Neural cell (in vitro differentiated cells): ENCODE data around the gene DEPDC5. TPM values are rescaled to one million over a fixed set of nuclear protein-coding genes. Genes with fewer than 3 reads are reported as not detected.

ENCODE experiments used
- H2AFZ ChIP-seq: fragments of 200-600, 300-800 bp; sonication (generic), shearing (Covaris generic); 2 replicates; pipeline ENCODE4 v1.6.0; 2014; ENCODE audit warnings: low read depth, mild to moderate bottlenecking, antibody characterized with exemption, low read length, moderate library complexity
- H3F3A ChIP-seq: fragments of 200-600 bp; shearing (Covaris generic); 2 replicates; pipeline ENCODE4 v1.6.1; 2016; ENCODE audit warnings: mild to moderate bottlenecking, moderate library complexity, mixed read lengths, antibody characterized with exemption, low read length; ENCODE audit not compliant: insufficient read depth, poor library complexity, severe bottlenecking
- H3K27ac ChIP-seq: fragments of 200-600, 300-800 bp; sonication (generic), shearing (Covaris generic); 2 replicates; pipeline ENCODE4 v1.5.1; 2014; ENCODE audit warnings: mild to moderate bottlenecking, low read length, moderate library complexity
- H3K27me3 ChIP-seq: fragments of 300-800, 200-600 bp; sonication (generic), shearing (Covaris generic); 2 replicates; pipeline ENCODE4 v1.6.0; 2014; ENCODE audit warnings: mild to moderate bottlenecking, low read depth, low read length, moderate library complexity; ENCODE audit not compliant: insufficient read depth
- H3K36me3 ChIP-seq: fragments of 300-800, 200-600 bp; sonication (generic), shearing (Covaris generic); 2 replicates; pipeline ENCODE4 v1.5.1; 2014; ENCODE audit warnings: mild to moderate bottlenecking, antibody characterized with exemption, low read length, moderate library complexity; ENCODE audit not compliant: insufficient read depth
- H3K4me2 ChIP-seq: fragments of 300-800, 200-600 bp; sonication (generic), shearing (Covaris generic); 2 replicates; pipeline ENCODE4 v1.6.0; 2014; ENCODE audit warnings: mild to moderate bottlenecking, low read length
- H3K4me3 ChIP-seq: fragments of 300-800, 200-600 bp; sonication (generic), shearing (Covaris generic); 2 replicates; pipeline ENCODE4 v1.5.1; 2014; ENCODE audit warnings: mild to moderate bottlenecking, low read length, moderate library complexity
- H3K79me2 ChIP-seq: fragments of 200-600 bp; shearing (Covaris generic); replicated peaks from 2 replicates; pipeline ENCODE4 v1.6.0; 2014; ENCODE audit warnings: mild to moderate bottlenecking, low read length, moderate library complexity; ENCODE audit not compliant: insufficient read depth
- H3K9ac ChIP-seq: fragments of 300-800, 200-600 bp; sonication (generic), shearing (Covaris generic); 2 replicates; pipeline ENCODE4 v1.6.1; 2016; ENCODE audit warnings: mild to moderate bottlenecking, low read length, mixed read lengths
- H3K9me2 ChIP-seq: fragments of 200-600 bp; shearing (Covaris generic); 2 replicates; pipeline ENCODE4 v1.6.1; 2016; ENCODE audit warnings: mild to moderate bottlenecking, low read length, mixed read lengths; ENCODE audit not compliant: insufficient read depth
- H3K9me3 ChIP-seq: fragments of 200-600, 300-800 bp; sonication (generic), shearing (Covaris generic); 2 replicates; pipeline ENCODE4 v1.6.1; 2016; ENCODE audit warnings: mild to moderate bottlenecking, mixed run types, low read length, moderate library complexity, mixed read lengths
- H4K20me1 ChIP-seq: fragments of 200-600 bp; shearing (Covaris generic); 2 replicates; pipeline ENCODE4 v1.6.1; 2016; ENCODE audit warnings: mild to moderate bottlenecking, mixed run types; ENCODE audit not compliant: insufficient read depth
- EP300 ChIP-seq: fragments of 450-650 bp; conservative IDR thresholded peaks from 2 replicates; pipeline ENCODE4 v1.6.1; 2014; ENCODE audit warnings: antibody characterized with exemption, mild to moderate bottlenecking, moderate library complexity; ENCODE audit not compliant: poor library complexity, severe bottlenecking
- EZH2 ChIP-seq: fragments of 200-600, 300-800 bp; shearing (Covaris generic), sonication (generic); IDR thresholded peaks from 2 replicates; pipeline ENCODE4 v1.6.1; 2014; ENCODE audit warnings: antibody characterized with exemption, low read length, borderline replicate concordance, mild to moderate bottlenecking; ENCODE audit not compliant: insufficient read depth, poor library complexity, severe bottlenecking
- MXI1 ChIP-seq: fragments of 450-650 bp; conservative IDR thresholded peaks from 2 replicates; pipeline ENCODE4 v1.6.1; 2014; ENCODE audit warnings: antibody characterized with exemption, mild to moderate bottlenecking; ENCODE audit not compliant: poor library complexity, severe bottlenecking
- POLR2AphosphoS5 ChIP-seq: IDR thresholded peaks from 2 replicates; pipeline ENCODE4 v1.6.1; 2012
- RAD21 ChIP-seq: fragments of 450-650 bp; conservative IDR thresholded peaks from 2 replicates; pipeline ENCODE4 v1.6.1; 2014; ENCODE audit warnings: antibody characterized with exemption, mild to moderate bottlenecking, moderate library complexity
- REST ChIP-seq: IDR thresholded peaks from 2 replicates; pipeline ENCODE4 v1.6.1; 2012; ENCODE audit warnings: borderline replicate concordance
- SMC3 ChIP-seq: fragments of 450-650 bp; conservative IDR thresholded peaks from 2 replicates; pipeline ENCODE4 v1.6.1; 2014; ENCODE audit warnings: antibody characterized with exemption, mild to moderate bottlenecking, moderate library complexity; ENCODE audit not compliant: poor library complexity
- TAF1 ChIP-seq: IDR thresholded peaks from 2 replicates; pipeline ENCODE4 v1.6.1; 2012; ENCODE audit warnings: low read depth
- polyA plus RNA-seq: library from polyadenylated mRNA; depleted of rRNA; stranded (reverse); fragments of >200 nt; gene quantifications from 2 replicates; pipeline ENCODE4 v1.2.3, GENCODE V29; 2014
- TF ChIP-seq, protein P1 (sequence below): fragments of 450-650 bp; IDR thresholded peaks from 2 replicates; pipeline ENCODE4 v1.5.1; 2014; ENCODE audit warnings: antibody characterized with exemption, mild to moderate bottlenecking, moderate library complexity; ENCODE audit not compliant: poor library complexity, severe bottlenecking

The DEPDC5 gene
- polyA plus RNA-seq, 1 donor from 2014 or later: 11.3 TPM

- Histone ChIP-seq H3K9me3 (no peaks in the 10 kb centered on the region), H4K20me1 (no peaks in the 10 kb centered on the region), H3K9me2 (no peaks in the 10 kb centered on the region), H3K36me3 (no peaks in the 10 kb centered on the region), H3K79me2 (no peaks in the 10 kb centered on the region), H2AFZ (no peak overlapping the region), H3K27me3 (no peaks in the 10 kb centered on the region), H3K9ac (no peak overlapping the region), H3K27ac (no peak overlapping the region), H3F3A (no peaks in the 10 kb centered on the region), H3K4me2 (no peak overlapping the region), H3K4me3 (no peak overlapping the region)
- no peak for TF ChIP-seq MXI1
- TF ChIP-seq REST: no peak
Measured at GRCh38 chr22:31839986-31840385, 86.2 kb downstream of the DEPDC5 start.

DNA sequence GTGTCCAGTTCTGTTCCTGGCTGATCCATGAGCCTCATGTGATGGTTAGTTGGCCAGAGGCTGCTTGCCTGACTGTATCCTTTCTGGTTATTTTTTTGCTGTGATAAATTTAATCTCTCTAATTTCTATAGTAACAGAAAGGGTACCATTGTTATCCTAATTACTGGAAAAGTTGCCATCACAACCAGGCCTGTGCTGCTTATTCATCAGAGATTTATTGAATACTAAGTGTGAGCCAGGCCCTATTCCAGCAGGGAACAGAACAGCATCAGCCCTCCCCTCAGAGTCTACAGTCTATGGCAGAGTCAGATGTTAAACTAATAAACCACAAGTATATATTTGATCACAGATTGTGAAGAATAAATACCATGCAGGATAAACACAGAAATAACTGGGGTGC, 86.8 kb downstream of the DEPDC5 start:
- Histone ChIP-seq H3K9me2 (no peaks in the 10 kb centered on the region), H4K20me1 (no peaks in the 10 kb centered on the region), H3K27me3 (no peaks in the 10 kb centered on the region), H3F3A (no peaks in the 10 kb centered on the region), H3K4me3 (no peak overlapping the region), H3K27ac (no peak overlapping the region), H3K4me2 (no peak overlapping the region), H2AFZ (no peak overlapping the region), H3K9ac (no peak overlapping the region), H3K79me2 (no peaks in the 10 kb centered on the region), H3K36me3 (no peaks in the 10 kb centered on the region), H3K9me3 (no peaks in the 10 kb centered on the region)
- TF ChIP-seq REST (no peak), RAD21 (no peak), TAF1 (no peak), MXI1 (no peak), SMC3 (no peak), EZH2 (no peak), POLR2AphosphoS5 (no peak), EP300 (no peak)
- TF ChIP-seq, protein P1, sequence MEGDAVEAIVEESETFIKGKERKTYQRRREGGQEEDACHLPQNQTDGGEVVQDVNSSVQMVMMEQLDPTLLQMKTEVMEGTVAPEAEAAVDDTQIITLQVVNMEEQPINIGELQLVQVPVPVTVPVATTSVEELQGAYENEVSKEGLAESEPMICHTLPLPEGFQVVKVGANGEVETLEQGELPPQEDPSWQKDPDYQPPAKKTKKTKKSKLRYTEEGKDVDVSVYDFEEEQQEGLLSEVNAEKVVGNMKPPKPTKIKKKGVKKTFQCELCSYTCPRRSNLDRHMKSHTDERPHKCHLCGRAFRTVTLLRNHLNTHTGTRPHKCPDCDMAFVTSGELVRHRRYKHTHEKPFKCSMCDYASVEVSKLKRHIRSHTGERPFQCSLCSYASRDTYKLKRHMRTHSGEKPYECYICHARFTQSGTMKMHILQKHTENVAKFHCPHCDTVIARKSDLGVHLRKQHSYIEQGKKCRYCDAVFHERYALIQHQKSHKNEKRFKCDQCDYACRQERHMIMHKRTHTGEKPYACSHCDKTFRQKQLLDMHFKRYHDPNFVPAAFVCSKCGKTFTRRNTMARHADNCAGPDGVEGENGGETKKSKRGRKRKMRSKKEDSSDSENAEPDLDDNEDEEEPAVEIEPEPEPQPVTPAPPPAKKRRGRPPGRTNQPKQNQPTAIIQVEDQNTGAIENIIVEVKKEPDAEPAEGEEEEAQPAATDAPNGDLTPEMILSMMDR: no peak
